HUES48 (cell line): Measurements from ENCODE around the gene IL1RAP.

Experiments used
- H3K27ac ChIP-seq: one replicate; pipeline ENCODE4 v1.7.0; 2013; ENCODE audit warnings: low read depth, low read length, inconsistent platforms
- H3K27me3 ChIP-seq: 2 replicates; pipeline ENCODE4 v1.6.1; 2013; ENCODE audit warnings: mild to moderate bottlenecking, low read length; ENCODE audit not compliant: control insufficient read depth, insufficient read depth
- H3K36me3 ChIP-seq: 2 replicates; pipeline ENCODE4 v1.6.1; 2013; ENCODE audit warnings: low read length; ENCODE audit not compliant: control insufficient read depth, insufficient read depth
- H3K4me1 ChIP-seq: 2 replicates; pipeline ENCODE4 v1.6.1; 2013; ENCODE audit warnings: mild to moderate bottlenecking, low read length; ENCODE audit not compliant: control insufficient read depth, insufficient read depth
- H3K4me3 ChIP-seq: 2 replicates; pipeline ENCODE4 v1.5.1; 2013; ENCODE audit warnings: mild to moderate bottlenecking, low read depth, low read length
- H3K9ac ChIP-seq: 2 replicates; pipeline ENCODE4 v1.6.1; 2013; ENCODE audit warnings: mild to moderate bottlenecking, low read depth, low read length, moderate library complexity
- H3K9me3 ChIP-seq: 2 replicates; pipeline ENCODE4 v1.6.1; 2013; ENCODE audit warnings: low read length; ENCODE audit not compliant: control insufficient read depth, insufficient read depth

The IL1RAP gene

GRCh38 chr3:190621927-190622326 is 108.0 kb downstream of the IL1RAP start:
- H3K27ac ChIP-seq, result no peak overlapping the region
- no peaks in the 10 kb centered on the region for H3K36me3 ChIP-seq
- no peak overlapping the region for H3K9ac ChIP-seq
- H3K9me3 ChIP-seq, result no peaks in the 10 kb centered on the region
- H3K4me1 ChIP-seq, result no peaks in the 10 kb centered on the region
- H3K27me3 ChIP-seq, result no peaks in the 10 kb centered on the region
- no peak overlapping the region for H3K4me3 ChIP-seq

GRCh38 chr3:190624282-190624681 is 110.4 kb downstream of the IL1RAP start:
- H3K9ac ChIP-seq, result no peak overlapping the region
- H3K36me3 ChIP-seq, result no peaks in the 10 kb centered on the region
- H3K27me3 ChIP-seq, result no peaks in the 10 kb centered on the region
- H3K27ac ChIP-seq, result no peak overlapping the region
- H3K4me1 ChIP-seq, result no peaks in the 10 kb centered on the region
- no peak overlapping the region for H3K4me3 ChIP-seq
- no peaks in the 10 kb centered on the region for H3K9me3 ChIP-seq

DNA sequence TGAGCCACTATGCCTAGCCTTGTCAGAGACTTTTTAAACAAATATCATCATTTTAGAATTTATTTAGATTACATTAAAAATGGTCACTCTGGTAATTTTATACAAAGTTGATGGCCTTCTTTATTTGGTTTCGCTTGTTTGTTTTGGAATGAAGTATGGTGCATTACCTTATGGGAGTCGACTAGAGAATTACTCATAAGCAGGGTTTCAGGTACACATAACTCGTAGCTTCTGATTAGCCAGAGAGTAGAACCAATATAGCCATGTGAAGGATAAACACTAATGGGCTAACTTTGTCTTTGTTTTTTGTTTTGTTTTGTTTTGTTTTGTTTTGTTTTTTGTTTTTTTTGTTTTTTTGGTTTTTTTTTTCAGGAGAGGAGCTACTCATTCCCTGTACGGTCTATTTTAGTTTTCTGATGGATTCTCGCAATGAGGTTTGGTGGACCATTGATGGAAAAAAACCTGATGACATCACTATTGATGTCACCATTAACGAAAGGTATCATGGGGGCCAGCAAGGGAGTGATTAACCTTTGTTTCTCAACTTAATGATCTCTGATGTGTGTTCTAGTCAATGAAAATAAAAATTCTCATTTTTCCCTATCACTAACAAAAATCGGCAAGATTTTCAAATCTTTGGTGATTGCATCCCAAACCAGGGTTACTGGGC is 113.2 kb downstream of the IL1RAP start:
- no peaks in the 10 kb centered on the region for H3K36me3 ChIP-seq
- no peak overlapping the region for H3K9ac ChIP-seq
- H3K9me3 ChIP-seq, result no peaks in the 10 kb centered on the region
- H3K27me3 ChIP-seq, result no peaks in the 10 kb centered on the region
- H3K27ac ChIP-seq, result no peak overlapping the region
- H3K4me1 ChIP-seq, result no peaks in the 10 kb centered on the region
- no peak overlapping the region for H3K4me3 ChIP-seq

GRCh38 chr3:190629088-190629487 is 115.2 kb downstream of the IL1RAP start:
- Histone ChIP-seq H3K27me3 (no peaks in the 10 kb centered on the region), H3K27ac (no peak overlapping the region), H3K9me3 (no peaks in the 10 kb centered on the region), H3K36me3 (no peaks in the 10 kb centered on the region), H3K4me1 (no peaks in the 10 kb centered on the region), H3K9ac (no peak overlapping the region), H3K4me3 (no peak overlapping the region)

DNA sequence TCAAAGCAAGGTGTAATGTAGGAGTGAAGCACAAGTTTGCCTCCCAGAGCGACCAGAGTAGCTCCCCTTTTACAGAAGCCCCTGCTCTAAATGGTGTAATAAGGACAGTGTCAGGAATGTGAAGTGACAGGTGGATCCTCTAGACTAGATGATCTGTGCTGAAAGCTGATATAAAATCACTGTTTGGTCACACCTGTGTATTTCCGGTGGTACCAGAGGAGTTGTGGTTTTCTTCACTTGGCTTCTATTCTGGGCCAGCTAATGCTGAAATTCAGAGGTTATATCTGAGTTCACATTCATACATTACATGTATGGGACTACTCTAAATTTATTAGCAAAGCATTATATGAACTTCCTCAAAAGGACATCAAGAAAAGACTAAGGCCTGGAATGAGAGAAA is 117.4 kb downstream of the IL1RAP start:
- no peaks in the 10 kb centered on the region for H3K4me1 ChIP-seq
- H3K36me3 ChIP-seq, result no peaks in the 10 kb centered on the region
- no peak overlapping the region for H3K9ac ChIP-seq
- H3K4me3 ChIP-seq, result no peak overlapping the region
- H3K27me3 ChIP-seq, result no peaks in the 10 kb centered on the region
- no peaks in the 10 kb centered on the region for H3K9me3 ChIP-seq
- no peak overlapping the region for H3K27ac ChIP-seq

GRCh38 chr3:190641564-190641963 is 127.7 kb downstream of the IL1RAP start:
- Histone ChIP-seq H3K27ac (no peak overlapping the region), H3K4me1 (peaks cover 31% of the 10 kb centered on the region), H3K27me3 (no peaks in the 10 kb centered on the region), H3K36me3 (no peaks in the 10 kb centered on the region), H3K9ac (no peak overlapping the region), H3K9me3 (no peaks in the 10 kb centered on the region), H3K4me3 (no peak overlapping the region)

- H3K9me3 ChIP-seq, result no peaks in the 10 kb centered on the region
- no peaks in the 10 kb centered on the region for H3K27me3 ChIP-seq
- H3K36me3 ChIP-seq, result no peaks in the 10 kb centered on the region
- H3K4me1 ChIP-seq, result peaks cover 36% of the 10 kb centered on the region
- no peak overlapping the region for H3K9ac ChIP-seq
- H3K4me3 ChIP-seq, result no peak overlapping the region
- H3K27ac ChIP-seq, result no peak overlapping the region
Observed at GRCh38 chr3:190642016-190642415, 128.1 kb downstream of the IL1RAP start.

DNA sequence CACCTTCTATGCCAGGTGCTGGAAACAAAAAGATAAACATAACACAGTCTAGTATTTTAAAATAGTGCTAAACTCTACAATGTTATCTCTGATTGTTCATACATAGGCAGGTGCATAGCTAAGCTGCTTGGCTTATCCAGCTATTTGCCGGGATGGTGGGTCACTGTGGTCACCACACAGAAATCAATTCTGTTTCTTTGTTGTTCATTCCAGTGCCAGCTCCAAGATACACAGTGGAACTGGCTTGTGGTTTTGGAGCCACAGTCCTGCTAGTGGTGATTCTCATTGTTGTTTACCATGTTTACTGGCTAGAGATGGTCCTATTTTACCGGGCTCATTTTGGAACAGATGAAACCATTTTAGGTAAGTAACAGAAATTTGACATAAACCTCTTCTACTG is 130.2 kb downstream of the IL1RAP start:
- no peak overlapping the region for H3K27ac ChIP-seq

DNA sequence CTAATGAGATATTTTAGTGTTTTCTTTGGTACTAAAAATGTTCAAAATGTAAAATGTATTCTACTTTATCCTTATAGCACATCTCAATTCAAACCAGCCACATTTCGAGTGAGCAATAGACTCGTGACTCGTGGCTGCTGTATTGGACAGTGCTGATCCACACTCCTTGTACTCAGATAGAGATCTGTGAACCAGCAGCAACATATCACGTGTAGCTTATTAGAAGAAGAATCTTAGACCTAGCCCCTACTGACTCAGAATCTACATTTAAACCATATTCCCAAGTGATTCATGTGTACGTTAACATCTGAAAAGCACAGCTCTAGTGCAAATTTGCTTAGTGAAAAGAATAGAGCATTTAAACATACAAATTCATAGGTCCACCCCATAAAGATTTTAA is 130.9 kb downstream of the IL1RAP start:
- no peaks in the 10 kb centered on the region for H3K27me3 ChIP-seq
- H3K9me3 ChIP-seq, result no peaks in the 10 kb centered on the region
- H3K4me3 ChIP-seq, result peak overlapping the region; percentile 42; the same call in 1 of the 2 replicates
- no peak overlapping the region for H3K9ac ChIP-seq
- H3K27ac ChIP-seq, result peak overlapping the region; percentile 78
- peaks cover 37% of the 10 kb centered on the region for H3K4me1 ChIP-seq
- H3K36me3 ChIP-seq, result no peaks in the 10 kb centered on the region

More for the DNA sequence above, 130.2 kb downstream of the IL1RAP start:
- Histone ChIP-seq H3K27me3 (no peaks in the 10 kb centered on the region), H3K9ac (no peak overlapping the region), H3K9me3 (no peaks in the 10 kb centered on the region), H3K4me1 (peaks cover 37% of the 10 kb centered on the region), H3K36me3 (no peaks in the 10 kb centered on the region), H3K4me3 (no peak overlapping the region)

DNA sequence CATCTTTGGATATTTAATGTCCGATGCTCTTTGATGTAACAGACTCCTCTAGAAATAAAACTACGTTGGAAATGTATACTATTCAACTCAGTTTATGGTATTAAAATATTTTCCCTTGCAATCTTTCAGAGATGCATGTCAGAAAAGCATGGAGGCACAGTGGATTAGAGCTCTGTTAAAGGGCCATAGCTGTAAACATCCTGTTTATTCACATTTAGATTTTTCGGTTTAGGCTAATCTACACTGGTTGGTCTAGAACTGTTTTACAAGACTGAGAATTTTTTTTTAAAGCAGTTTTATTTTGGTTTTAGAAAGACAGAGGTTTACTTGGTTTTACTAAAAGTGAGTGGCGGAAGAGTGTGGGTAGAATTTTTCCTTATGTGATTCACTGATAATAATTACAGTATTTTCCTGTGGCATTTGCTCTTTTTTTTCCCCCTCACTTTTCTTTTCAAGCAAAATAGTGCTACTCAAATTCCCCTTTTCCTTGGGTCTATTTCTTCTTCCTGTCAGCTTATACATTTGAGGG is 132.1 kb downstream of the IL1RAP start:
- H3K4me3 ChIP-seq, result peak overlapping the region; percentile 42
- no peaks in the 10 kb centered on the region for H3K27me3 ChIP-seq
- peak overlapping the region; percentile 78 for H3K27ac ChIP-seq
- H3K9ac ChIP-seq, result peak overlapping the region; percentile 55
- H3K4me1 ChIP-seq, result peaks cover 37% of the 10 kb centered on the region
- H3K9me3 ChIP-seq, result no peaks in the 10 kb centered on the region
- H3K36me3 ChIP-seq, result no peaks in the 10 kb centered on the region

DNA sequence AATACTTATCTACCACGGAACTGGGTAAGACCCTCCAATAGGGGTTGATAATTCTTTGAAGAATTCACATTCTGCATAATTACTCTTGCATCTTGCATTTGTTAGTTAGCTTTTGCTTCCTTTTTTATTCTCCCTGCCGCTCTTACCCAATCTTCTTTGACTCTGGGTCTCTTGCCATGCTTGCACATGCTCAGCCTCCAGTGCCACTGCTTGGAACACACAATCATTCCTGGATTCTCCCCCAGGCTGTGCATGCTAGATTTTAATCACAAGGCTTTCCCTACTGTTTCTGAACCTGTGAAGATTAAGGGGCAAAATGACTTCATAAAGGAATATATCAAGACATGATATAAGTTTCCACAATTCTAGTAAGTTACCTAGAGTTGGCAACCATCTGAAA is 133.1 kb downstream of the IL1RAP start:
- Histone ChIP-seq H3K4me3 (no peak overlapping the region), H3K27me3 (no peaks in the 10 kb centered on the region), H3K36me3 (no peaks in the 10 kb centered on the region), H3K9me3 (no peaks in the 10 kb centered on the region), H3K9ac (no peak overlapping the region), H3K4me1 (peaks cover 37% of the 10 kb centered on the region), H3K27ac (no peak overlapping the region)
